Stimulated activated CD4-positive, alpha-beta T cell treated with anti-CD3 and anti-CD28 coated beads, Interleukin-12 subunit alpha, Interleukin-12 subunit beta, amount 100 ng/mL, for 24 hours (primary cell): ENCODE data around the gene TCF12.

Experiments used
- DNase-seq, 2 experiments: peaks; one replicate each; pipeline ENCODE4 v3.0.0-alpha.2; 2020; ENCODE audit warnings: low read depth in 2 of 2

TCF12 gene

GRCh38 chr15:57337868-57338411 is 419.5 kb downstream of the TCF12 start:
- DNase-seq = no peak

- DNase-seq = no peak
These were observed 420.9 kb downstream of the TCF12 start for GRCh38 chr15:57339321-57339720.
